NCI-H2107 treated with DMSO at 0.1 percent for 48 hours (cell line): Measurements from ENCODE around the gene CNTNAP5.

Source experiments
- DNase-seq: peaks from one replicate; lab custom pipeline; 2025; ENCODE audit not compliant: unreplicated experiment; lab: John Stamatoyannopoulos, UW

Gene CNTNAP5

DNA sequence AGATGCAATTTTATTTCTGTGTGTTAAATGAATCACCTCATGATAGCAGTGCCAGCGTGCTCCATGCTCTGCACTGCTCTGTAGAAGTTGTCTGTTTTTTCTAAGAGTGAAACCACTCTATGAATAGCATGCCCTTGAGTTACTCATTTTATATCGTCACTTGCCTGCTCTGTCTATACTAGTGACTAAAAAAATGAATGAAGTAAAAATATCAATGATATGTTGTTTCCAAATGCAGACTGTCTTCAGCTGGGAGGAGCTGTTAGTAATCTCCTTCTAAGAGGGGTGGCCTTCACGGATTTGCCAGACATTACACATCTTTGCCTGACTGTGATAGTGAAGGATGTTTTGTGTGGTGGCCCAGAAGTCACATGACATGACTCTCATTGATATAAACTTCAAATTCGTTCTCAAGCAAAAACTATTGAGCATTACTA lies 852.1 kb downstream of the CNTNAP5 start:
- DNase-seq: no peak

DNA sequence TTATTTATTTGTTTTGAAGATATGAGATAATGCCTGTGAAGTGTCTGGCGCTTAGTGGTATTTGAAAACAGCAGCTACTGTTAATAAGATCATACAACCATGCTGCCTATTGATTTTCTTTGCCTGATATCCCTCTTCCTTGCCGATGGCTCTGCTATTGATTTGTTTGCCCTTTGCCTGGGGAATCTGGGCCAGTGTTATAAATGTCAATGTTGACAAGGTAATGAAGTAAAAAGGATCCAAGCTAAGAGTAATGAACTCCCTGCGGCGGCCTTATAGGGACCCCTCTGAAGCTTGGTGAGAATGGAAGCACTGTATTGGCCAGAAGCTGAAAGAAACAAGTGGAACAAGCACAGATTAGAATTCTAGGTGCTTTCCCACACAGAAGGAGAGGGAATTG lies 854.6 kb downstream of the CNTNAP5 start:
- no peak for DNase-seq

DNA sequence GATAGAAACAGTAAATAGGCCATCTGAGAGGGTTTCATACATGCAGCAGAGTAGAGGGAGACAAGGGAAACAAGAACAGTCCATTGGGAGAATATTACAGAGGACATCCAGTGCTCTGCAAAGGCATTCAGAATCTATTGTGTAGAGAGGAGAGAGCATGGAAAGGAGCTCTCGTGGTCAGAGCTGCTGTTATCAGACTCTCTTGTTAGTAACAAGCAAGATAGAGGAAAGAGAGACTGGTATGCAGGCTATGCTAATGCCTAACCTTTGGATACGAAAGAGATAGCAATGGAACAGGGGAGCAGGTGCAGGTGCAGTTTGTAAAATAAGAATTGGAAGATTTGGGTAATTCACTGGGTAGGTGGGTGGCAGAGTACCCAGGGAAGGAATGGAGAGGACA lies 855.9 kb downstream of the CNTNAP5 start:
- no peak for DNase-seq

DNA sequence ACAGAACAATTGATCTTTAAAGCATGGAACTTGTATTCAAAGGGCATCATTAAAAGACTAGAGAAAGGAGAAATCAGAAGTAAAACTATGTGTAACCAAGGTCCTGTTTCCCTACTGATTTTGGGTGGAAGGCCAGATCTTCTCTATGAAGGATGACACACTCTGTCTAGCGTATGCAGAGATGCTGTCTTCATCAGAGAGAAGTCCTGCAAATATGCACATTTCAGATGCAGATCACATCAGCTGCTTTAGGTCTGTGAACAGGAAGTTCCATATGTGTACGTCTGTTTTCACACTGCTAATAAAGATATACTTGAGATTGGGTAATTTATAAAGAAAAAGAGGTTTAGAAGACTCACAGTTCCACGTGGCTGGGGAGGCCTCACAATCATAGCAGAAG lies 857.3 kb downstream of the CNTNAP5 start:
- DNase-seq: no peak

DNA sequence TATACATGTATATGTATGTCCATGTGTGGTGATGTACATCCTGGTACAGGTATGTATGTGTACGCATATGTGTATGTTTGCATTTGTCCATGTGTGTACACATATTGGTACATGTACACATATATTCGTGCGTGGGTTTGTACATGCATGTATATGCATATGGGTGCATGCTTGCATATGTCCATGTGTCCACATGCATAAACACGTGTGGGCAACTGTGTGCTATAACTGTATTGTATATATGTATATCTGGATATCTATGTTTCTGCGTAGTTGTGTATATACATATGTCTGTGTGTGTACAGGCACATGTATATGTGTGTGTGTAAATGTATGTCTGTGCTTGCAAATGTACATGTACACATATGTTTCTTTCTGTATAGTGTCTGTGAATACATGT lies 858.5 kb downstream of the CNTNAP5 start:
- DNase-seq: no peak

DNA sequence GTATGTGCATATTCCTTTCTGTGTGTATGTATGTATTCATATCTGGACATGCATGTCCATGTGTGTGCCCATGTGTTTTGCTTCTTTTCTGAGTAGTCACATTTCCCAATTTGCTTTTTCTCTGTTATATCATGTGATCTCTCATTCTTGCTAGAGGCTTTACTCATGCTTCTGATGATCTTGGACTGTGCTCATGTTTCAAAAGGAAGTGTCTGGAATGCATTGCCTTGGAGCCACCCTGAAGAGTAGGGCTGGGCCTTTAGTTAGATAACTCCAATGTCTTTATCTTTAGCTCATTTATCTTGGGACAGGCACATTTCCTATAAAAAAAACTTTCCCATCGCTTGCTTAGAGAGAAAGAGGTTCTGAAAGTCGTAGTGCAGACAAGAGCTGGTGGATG lies 859.2 kb downstream of the CNTNAP5 start:
- DNase-seq: no peak

DNA sequence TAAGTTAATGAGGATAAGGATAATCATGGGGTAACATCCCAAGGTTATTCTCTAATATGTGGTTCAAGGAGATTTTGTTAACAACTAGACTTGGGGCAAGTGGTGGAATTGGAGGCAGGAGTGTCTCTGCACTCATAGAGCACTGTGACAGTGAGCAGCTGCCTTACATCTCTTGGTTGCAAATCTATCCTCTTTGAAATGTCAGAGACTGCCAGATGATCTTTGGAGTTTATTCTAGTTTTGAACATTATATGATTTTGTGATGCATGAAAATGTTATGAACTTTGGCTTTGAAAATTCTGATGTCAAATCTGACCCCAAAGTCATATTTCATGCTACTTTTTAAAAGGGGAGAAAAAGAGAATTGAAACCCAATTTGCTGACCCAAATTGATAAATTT lies 861.1 kb downstream of the CNTNAP5 start:
- DNase-seq: no peak

DNA sequence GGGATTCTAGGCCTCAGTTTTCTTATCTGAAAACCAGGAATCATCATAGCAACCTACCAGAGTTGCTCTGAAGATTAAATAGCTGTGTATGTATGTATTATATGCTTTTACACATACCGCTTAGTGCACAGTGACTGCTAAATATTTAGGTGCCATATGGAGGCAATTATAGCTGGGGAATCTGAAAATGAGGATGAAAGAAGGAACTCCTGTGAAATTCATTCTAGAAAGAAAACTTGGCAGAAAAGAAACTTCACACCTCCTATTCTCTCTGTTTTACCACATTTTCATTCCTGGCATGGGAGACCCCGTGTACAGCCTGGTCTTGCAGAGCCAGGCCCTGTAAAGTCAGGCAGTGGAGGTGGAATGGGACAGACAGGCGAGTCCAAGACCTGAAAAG lies 862.4 kb downstream of the CNTNAP5 start:
- no peak for DNase-seq

DNA sequence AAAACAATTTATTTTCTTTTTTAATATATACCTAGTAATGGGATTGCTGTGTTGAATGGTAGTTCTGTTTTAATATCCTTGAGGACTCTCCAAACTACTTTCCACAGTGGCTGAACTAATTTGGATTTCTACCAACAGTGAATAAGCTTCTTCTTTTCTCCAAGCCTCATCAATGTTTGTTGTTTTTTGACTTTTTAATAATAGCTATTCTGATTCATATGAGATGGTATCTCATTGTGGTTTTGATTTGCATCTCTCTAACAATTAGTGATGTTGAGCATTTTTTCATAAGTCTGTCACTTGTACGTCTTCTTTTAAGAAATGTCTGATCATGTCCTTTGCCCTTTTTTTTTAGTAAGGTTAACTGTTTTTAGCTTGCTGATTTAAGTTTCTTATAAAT lies 863.3 kb downstream of the CNTNAP5 start:
- DNase-seq: no peak

DNA sequence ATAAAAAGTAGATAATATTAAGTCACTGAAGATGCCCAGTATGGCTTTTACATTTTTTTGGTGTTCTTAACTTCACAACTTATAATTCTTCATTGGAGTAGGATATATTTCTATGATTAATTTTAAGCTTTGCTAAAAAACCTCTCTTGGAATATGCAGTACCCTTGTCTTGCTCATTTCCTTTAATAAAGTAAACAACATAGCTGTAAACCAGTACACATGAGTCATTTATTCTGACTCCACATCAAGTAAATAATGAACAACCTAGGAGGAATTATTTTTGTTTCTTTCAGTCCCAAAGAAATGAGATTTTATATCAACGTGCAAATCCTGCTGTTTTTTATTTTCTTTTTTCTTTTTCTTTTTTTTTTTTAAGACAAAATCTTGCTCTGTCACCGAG lies 869.1 kb downstream of the CNTNAP5 start:
- no peak for DNase-seq

DNA sequence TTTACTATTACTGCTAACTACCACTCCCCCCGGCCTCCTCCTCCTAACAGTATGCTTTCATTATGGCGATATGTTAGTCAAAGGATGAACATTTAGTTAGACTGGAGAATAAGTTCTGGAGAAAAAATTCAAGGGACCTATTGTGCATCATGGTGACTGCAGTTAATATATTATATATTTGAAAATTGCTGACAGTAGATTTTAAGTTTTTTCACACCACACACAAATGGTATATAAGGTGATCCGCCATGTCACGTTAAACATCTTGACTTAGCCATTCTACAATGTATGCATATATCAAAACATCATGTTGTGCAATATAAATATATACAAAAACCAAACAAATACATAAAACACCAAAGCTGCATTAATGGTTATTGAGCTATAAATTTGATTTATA lies 873.7 kb downstream of the CNTNAP5 start:
- no peak for DNase-seq

DNA sequence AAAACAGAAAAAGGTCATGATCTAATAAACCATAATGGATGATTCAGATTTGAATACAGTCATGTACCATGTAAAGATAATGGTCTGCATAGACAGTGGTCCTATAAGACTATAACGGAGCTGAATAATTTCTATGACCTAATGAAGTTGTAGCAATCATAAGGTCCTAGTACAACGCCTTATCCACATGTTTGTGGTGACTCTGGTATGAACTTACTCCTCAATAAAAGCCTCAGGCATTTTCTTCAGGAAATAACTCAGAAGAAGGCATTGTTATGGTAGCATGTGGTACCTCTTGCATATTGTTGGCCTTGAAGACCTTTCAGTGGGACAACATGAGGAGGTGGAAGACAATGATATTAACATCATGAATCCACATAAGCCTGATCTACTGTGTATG lies 883.3 kb downstream of the CNTNAP5 start:
- no peak for DNase-seq

DNA sequence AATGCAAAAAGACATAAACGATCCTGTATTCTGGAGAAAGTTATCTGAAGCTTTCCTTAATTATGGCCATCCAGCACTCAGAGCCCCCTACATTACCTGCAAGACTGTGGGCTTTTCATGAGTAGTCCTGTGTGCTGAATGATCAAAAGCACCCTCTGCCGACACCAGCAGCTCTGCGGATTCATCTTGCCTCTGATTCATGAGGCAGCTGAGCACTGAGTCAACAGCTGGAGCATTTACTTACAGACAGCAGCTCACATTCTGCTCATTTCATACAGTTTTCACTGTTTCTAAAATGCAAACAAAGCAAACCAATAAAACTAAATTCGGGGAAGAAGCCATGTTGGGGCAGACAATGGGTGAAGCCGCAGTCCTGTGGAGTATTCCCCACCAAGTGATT lies 886.5 kb downstream of the CNTNAP5 start:
- no peak for DNase-seq

DNA sequence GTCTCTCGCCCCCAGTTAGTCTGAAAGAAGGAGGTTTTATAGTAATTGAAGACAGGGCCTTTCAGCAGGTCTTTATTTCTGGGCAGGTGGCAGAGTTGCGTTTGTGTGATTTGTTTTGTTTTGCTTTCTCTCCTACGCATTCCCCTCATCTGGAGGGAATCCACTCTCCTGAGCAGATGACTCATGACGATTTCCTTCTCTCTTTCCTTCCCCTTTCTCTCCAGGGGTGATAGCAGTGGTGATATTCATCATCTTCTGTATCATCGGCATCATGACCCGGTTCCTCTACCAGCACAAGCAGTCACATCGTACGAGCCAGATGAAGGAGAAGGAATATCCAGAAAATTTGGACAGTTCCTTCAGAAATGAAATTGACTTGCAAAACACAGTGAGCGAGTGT lies 888.8 kb downstream of the CNTNAP5 start:
- no peak for DNase-seq

DNA sequence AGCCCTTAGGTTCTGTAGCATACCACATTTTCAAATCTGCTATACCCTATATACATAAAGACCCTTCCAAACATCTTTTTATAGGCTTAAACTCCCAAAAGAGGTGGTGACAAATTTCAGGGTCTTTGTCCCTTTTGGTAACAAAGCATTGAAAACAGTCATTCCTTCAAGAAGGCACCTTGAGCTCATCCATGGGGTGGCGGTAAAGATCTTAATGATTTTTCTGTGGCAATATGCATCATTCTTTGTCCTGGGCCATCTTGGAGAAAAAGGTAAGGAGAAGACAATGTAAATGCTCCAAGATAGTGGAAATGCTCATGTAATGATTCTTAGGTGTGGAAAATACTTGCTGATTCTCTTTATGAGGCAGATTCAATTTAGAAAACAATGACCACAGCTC lies 890.5 kb downstream of the CNTNAP5 start:
- no peak for DNase-seq

DNA sequence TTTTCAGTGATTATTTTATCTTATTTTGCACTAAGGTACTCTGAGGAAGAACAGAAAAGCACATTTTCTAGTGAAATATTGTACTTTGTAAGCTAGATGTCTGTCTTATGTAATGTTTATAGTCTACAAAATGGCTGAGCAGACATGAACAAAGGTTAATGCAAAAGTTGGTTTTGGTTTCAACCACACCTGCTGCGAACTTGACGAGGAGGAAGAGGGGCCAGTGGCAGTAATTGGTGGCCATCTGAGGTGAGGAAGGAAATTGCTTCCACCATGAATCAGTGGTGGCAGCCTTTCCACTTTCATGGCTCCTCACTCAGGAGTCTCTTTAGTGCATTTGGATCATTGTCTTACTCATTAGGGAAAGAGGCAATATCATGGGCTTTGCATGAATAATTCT lies 894.2 kb downstream of the CNTNAP5 start:
- DNase-seq: no peak

DNA sequence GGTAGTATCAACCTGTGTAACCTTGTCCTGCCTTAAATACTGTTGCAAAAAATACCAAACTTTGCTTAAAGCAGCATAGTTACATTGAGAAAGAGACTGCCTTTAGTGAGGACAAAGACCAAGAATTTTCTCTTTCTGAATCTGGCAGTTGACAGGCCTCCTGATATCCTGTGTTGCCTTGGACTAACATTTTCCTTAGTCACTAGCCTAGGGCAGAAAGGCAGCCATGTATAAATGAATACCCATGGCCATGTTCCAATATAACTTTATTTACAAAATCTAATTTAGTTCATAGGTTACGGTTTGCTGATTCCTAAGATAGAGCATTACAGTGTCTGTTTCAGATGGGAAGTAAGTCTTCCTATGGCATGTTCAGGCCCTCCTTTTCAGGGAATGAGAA lies 895.4 kb downstream of the CNTNAP5 start:
- no peak for DNase-seq

DNA sequence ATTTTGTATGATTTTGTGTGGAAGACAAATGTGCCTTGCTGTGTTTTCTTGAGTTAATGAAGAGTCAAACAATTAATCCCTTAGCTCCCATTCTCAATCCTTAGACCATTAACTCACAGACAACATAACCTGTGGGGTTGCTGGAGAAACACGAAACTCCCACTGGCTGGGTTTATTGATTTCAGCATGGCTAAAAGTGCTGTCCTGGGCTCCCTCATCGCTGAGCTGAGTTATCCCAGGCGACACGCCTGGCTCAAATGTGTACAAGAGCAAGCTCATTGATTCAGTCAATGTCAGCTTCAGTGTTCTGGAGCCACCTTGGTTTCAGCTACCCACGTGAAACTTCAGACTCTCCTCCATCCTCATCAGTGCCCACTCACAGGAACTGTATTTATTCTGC lies 896.1 kb downstream of the CNTNAP5 start:
- no peak for DNase-seq

DNA sequence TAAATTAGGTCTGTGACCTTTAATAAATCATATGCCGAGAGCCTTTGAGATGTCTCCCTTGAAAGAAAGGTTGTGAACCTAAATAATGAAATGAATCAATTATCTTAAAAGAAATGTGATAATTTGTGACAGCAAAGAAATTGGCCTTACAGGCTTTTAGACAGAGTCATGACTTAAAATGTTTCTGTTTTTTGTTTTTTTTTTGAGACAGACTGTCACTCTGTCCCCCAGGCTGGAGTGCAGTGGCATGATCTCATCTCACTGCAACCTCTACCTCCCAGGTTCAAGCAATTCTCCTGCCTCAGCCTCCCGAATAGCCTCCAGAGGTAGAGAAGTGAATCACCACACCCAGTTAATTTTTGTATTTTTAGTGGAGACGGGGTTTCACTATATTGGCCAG lies 898.0 kb downstream of the CNTNAP5 start:
- DNase-seq: no peak

DNA sequence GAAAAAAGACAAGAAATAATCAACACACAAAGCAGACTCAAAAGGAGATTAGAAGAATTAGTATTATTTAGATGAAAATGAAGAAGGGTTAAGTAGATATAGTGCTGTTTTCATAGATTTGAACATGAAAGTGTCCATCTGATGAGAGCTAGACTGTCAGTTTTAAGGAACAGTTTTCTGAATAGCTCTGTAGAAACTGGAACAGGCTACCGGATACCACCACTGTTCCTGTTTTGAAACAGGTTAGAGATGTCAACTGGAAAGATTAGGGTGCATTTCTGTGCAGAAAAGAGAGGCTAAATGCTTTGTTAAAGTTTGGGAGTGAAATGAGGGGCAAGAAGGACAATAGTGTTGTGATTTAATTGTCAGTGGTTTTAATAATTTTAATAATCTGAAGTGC lies 908.8 kb downstream of the CNTNAP5 start:
- DNase-seq: no peak

DNA sequence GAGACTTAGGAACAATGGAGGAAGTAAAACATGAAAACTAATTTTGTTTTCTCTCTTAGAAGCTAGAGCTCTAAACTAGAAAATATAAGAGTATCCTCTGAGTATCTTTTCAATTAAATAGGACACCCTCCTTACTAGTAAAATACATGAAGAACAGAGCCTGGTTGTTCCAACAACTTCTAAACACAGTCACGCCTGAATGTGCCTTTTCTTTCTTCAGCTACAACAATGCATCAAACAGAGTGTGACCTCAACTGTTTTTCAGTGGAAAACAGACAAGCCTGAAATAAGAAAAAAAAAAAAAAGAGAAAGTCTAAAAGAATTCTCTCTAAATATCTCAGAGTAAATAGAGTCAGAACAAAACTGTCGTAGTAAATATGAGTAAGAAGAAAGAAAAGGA lies 928.8 kb downstream of the CNTNAP5 start:
- DNase-seq: no peak

DNA sequence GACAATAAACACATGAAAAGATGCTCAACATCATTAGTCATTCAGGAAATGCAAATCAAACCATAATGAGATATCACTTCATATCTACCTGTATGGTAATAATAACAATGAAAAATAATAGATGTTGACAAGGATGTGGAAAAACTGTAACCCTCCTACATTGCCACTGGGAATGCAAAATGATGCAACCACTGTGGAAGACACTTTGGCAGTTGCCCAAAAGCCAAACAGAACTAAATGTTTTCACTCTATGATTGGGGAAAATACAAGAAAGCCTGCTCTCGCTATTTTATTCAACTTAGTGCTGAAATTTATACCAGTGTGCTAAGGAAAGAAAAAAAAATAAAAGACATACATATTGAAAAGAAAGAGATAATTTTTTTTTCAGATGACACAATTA lies 934.5 kb downstream of the CNTNAP5 start:
- no peak for DNase-seq

DNA sequence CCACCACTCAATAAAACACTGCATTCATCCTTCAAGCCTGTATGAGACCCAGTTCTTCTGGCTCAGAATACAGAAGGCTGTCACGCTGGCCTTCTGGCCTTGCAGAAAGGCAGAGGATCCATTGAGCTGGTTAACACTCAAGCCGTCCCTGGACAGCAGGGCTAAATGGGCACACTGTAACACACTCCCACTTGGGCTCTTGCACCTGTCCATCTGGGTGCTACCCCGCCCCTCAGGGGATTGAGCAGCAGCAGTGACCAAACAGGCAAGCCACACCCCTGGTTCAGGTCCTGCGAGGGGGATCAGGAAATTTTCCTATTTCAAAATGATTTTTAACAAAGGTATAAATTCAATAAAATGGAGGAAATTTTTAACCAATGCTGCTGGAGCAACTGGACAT lies 936.0 kb downstream of the CNTNAP5 start:
- no peak for DNase-seq
